ENCODE measurements around the gene RAB11FIP4. TPM values are rescaled to one million over a fixed set of nuclear protein-coding genes. Genes with fewer than 3 reads are reported as not detected.

The RAB11FIP4 gene
- total RNA-seq, 4 donors from 2014 or later = 0.09 to 0.22 (median 0.16) TPM; not detected in 1

DNA sequence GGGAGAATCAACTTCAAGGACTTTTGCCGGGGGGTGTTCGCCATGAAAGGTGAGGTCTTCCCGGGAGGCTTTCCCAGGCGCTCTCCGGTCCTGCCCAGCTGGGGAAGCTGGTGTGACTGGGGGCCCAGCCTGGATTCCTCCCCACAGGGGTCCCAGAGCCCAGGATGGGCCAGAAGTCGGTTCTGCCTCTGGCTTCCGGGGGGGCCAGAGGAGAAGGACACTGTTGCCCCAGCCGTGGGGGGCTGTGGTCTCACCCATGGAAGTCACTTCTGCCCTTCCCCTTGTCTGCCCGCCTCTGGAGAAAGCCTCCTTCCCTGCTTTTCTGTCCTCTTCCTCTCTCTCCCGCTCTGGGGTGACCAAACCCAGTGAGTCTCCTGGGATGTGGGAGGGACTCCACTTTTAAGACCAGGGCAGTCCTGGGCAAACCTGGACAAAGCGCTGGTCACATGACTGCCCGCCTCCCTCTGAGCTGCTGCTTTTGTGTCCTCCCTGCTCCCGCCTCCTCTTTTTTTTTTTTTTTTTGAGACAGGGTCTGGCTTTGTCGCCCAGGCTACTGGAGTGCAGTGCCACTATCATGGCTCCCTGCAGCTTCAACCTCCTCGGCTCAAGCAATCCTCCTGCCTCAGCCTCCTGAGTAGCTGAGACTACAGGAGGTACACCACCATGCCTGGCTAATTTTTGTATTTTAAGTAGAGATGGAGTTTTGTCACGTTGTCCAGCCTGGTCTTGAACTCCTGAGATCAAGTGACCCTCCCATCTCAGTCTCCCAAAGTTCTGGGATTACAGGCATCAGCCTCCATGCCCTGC lies 40.6 kb downstream of the RAB11FIP4 start:
- intact Hi-C loops (cut with DNase I; ENCODE audit: low total_unique reads) = no loop called here
- in situ Hi-C loops (cut with MboI; ENCODE audit: low sequenced_read_pairs in 4 of 4) = loop anchor here (25.0 kb wide), 2 partner anchors 405 to 430 kb away; partner anchors contain the start of gene COPRS (in 1 of the 4)
- Histone ChIP-seq H3K36me3 (no peaks in the 10 kb centered on the region), H3K9me3 (no peaks in the 10 kb centered on the region), H3K27ac (no peak overlapping the region), H3K27me3 (peaks cover 4 to 19% (median 14%) of the 10 kb centered on the region in 3 donors), H3K4me3 (no peak overlapping the region), H3K4me1 (no peaks in the 10 kb centered on the region)
- ATAC-seq = no peak
- TF ChIP-seq POLR2A (IDR thresholded peaks at IDR 0.05) = no peak
- TF ChIP-seq, protein P1, sequence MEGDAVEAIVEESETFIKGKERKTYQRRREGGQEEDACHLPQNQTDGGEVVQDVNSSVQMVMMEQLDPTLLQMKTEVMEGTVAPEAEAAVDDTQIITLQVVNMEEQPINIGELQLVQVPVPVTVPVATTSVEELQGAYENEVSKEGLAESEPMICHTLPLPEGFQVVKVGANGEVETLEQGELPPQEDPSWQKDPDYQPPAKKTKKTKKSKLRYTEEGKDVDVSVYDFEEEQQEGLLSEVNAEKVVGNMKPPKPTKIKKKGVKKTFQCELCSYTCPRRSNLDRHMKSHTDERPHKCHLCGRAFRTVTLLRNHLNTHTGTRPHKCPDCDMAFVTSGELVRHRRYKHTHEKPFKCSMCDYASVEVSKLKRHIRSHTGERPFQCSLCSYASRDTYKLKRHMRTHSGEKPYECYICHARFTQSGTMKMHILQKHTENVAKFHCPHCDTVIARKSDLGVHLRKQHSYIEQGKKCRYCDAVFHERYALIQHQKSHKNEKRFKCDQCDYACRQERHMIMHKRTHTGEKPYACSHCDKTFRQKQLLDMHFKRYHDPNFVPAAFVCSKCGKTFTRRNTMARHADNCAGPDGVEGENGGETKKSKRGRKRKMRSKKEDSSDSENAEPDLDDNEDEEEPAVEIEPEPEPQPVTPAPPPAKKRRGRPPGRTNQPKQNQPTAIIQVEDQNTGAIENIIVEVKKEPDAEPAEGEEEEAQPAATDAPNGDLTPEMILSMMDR (IDR thresholded peaks at IDR 0.05 in 4 of 5, conservative IDR thresholded peaks at IDR 0.05 in 1 of 5) = no peak
- no peak for DNase-seq

DNA sequence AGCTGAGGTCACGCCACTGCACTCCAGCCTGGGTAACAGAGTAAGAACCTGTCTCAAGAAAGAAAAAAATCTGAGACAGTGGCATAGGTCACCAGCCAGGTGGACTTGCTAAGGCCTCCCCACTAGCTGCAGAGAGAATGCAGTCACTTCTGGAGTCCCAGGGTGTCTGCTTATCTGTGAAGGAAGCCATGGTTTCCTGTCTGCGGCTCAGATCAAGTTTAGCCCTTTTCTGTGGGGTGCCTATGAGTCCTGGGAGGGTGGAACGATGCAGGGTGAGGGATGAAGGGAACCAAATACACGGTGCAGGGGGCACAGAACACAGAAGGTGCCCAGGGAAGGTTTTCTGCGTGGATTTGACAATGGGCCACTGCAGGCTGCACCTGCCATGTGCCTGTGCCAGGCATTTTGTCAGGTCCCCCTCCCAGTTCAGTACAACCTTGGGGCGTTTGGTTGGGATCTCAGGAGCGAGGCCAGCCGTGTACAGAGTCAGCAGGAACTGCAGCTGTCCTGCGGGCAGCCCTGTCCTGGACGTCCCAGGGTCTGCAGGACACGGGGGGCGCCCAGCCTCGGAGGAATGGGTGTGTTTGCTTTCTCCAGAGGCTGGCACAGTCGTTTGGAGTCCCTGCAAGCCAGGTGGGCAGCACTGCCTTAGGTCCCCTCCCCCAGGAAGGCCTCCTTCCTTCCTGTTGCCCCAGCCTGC lies 41.8 kb downstream of the RAB11FIP4 start:
- H3K9me3 ChIP-seq = no peaks in the 10 kb centered on the region
- no peak for TF ChIP-seq POLR2A (IDR thresholded peaks at IDR 0.05)
- TF ChIP-seq, protein P1 (IDR thresholded peaks at IDR 0.05 in 4 of 5, conservative IDR thresholded peaks at IDR 0.05 in 1 of 5) = no peak
- ATAC-seq (no peak), DNase-seq (no peak)
- peaks cover 4 to 19% (median 14%) of the 10 kb centered on the region in 3 donors for H3K27me3 ChIP-seq
- H3K4me1 ChIP-seq = no peaks in the 10 kb centered on the region
- in situ Hi-C loops (cut with MboI; ENCODE audit: low sequenced_read_pairs in 4 of 4) = loop anchor here (25.0 kb wide), 2 partner anchors 404 to 429 kb away; partner anchors contain the start of gene COPRS (in 1 of the 4)
- intact Hi-C loops (cut with DNase I; ENCODE audit: low total_unique reads) = no loop called here
- H3K4me3 ChIP-seq = no peak overlapping the region
- H3K36me3 ChIP-seq = no peaks in the 10 kb centered on the region
- H3K27ac ChIP-seq = no peak overlapping the region

DNA sequence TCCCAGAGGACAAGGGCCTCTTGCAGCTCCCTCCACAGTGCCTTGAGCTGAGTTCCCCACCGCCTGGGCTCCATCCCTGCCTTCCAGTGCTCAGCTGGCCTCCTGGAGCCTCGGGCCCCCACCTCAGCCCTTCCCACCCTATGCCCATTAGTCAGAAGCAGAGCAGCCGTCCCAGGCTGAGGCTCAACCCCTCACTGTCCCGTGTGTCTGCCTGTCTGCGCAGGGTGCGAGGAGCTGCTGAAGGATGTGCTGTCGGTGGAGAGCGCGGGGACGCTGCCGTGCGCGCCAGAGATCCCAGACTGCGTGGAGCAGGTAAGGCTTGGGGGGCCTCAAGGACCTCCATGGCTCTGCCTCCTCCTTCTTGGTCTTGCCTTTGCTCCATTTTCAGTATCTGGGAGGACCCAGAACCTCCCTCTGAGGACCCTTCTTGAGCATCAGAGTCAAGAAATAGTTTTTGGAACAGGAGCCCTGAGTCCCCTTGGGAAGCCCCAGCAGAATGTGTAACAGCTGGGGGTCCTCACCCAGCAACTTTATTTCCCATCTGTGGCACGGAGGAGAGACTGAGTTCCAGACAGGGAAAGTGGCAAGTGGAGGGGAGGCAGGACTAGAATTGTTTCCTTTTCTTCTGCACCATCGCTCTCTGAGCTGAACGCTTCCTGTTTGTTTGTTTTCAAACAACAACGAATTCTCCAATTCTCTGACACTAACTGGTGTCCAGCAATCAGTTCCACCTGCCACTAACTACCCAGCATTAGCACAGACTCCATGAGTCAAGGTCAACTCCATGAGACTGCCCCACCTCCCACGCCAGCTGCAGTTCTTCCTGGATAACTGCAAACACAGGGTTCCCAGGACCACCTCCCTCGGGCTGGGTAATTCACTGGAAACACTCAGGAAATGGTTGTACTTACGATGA lies 42.6 kb downstream of the RAB11FIP4 start:
- ATAC-seq (no peak), DNase-seq (no peak)
- no peaks in the 10 kb centered on the region for H3K36me3 ChIP-seq
- H3K4me1 ChIP-seq = no peaks in the 10 kb centered on the region
- no peaks in the 10 kb centered on the region for H3K9me3 ChIP-seq
- peaks cover 4 to 19% (median 14%) of the 10 kb centered on the region in 3 donors for H3K27me3 ChIP-seq
- no peak overlapping the region for H3K4me3 ChIP-seq
- in situ Hi-C loops (cut with MboI; ENCODE audit: low sequenced_read_pairs in 4 of 4) = loop anchor here (25.0 kb wide), 2 partner anchors 403 to 428 kb away; partner anchors contain the start of gene COPRS (in 1 of the 4)
- no peak overlapping the region for H3K27ac ChIP-seq
- TF ChIP-seq, protein P1 (IDR thresholded peaks at IDR 0.05 in 4 of 5, conservative IDR thresholded peaks at IDR 0.05 in 1 of 5) = no peak
- TF ChIP-seq POLR2A (IDR thresholded peaks at IDR 0.05) = no peak
- intact Hi-C loops (cut with DNase I; ENCODE audit: low total_unique reads) = no loop called here

DNA sequence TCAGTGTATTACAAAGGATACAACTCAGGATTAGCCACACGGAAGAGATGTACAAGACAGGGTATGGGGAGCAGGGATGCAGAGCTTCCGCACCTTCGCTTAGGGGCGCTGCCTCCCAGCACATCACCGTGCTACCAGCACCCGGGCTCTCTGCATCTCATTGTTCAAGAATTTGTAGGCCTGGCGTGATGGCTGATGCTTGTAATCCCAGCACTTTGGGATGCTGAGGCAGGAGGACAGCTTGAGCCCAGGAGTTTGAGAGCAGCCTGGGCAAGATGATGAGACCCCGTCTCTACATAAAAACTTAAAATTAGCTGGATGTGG lies 43.2 kb downstream of the RAB11FIP4 start:
- H3K36me3 ChIP-seq = no peaks in the 10 kb centered on the region
- H3K4me3 ChIP-seq = no peak overlapping the region
- in situ Hi-C loops (cut with MboI; ENCODE audit: low sequenced_read_pairs in 4 of 4) = loop anchor here (5.0 to 25.0 kb wide), 3 partner anchors 93 to 428 kb away; partner anchors contain the start of gene COPRS (in 1 of the 4)
- intact Hi-C loops (cut with DNase I; ENCODE audit: low total_unique reads) = loop anchor here (5.0 kb wide), 1 partner anchor 408 kb away; no protein-coding TSS in a partner anchor
- DNase-seq (no peak), ATAC-seq (no peak)
- H3K4me1 ChIP-seq = no peaks in the 10 kb centered on the region
- H3K27ac ChIP-seq = no peak overlapping the region
- H3K27me3 ChIP-seq = peaks cover 4 to 19% (median 14%) of the 10 kb centered on the region in 3 donors
- no peak for TF ChIP-seq POLR2A (IDR thresholded peaks at IDR 0.05)
- TF ChIP-seq, protein P1 (IDR thresholded peaks at IDR 0.05 in 4 of 5, conservative IDR thresholded peaks at IDR 0.05 in 1 of 5) = no peak
- H3K9me3 ChIP-seq = no peaks in the 10 kb centered on the region

Data from gastrocnemius medialis (tissue), 4 donors.